ENCODE results near the gene RREB1.

Gene RREB1

GRCh38 chr6:7124636-7125035, 16.9 kb downstream of the RREB1 start:
- Histone ChIP-seq H3K4me3 (no peak overlapping the region), H3K27ac (no peak overlapping the region)
- DNase-seq (ENCODE audit: low spot score), result no peak
- no peak for TF ChIP-seq CTCF (IDR thresholded peaks at IDR 0.05)

GRCh38 chr6:7125290-7125689, 17.5 kb downstream of the RREB1 start:
- Histone ChIP-seq H3K4me3 (no peak overlapping the region), H3K27ac (no peak overlapping the region)
- no peak for DNase-seq (ENCODE audit: low spot score)
- TF ChIP-seq CTCF (IDR thresholded peaks at IDR 0.05), result no peak

- peak overlapping the region in 1 of 2 donors; percentile 54 for H3K27ac ChIP-seq
- no peak for DNase-seq (ENCODE audit: low spot score)
- H3K4me3 ChIP-seq, result no peak overlapping the region
- TF ChIP-seq CTCF (IDR thresholded peaks at IDR 0.05), result no peak
Observed at GRCh38 chr6:7126754-7127153, 19.0 kb downstream of the RREB1 start.

- no peak for TF ChIP-seq CTCF (IDR thresholded peaks at IDR 0.05)
- DNase-seq (ENCODE audit: low spot score), result no peak
- Histone ChIP-seq H3K4me3 (no peak overlapping the region), H3K27ac (no peak overlapping the region)
Observed at GRCh38 chr6:7127680-7128079, 19.9 kb downstream of the RREB1 start.

- no peak overlapping the region for H3K4me3 ChIP-seq
- no peak for DNase-seq (ENCODE audit: low spot score)
- no peak overlapping the region for H3K27ac ChIP-seq
- no peak for TF ChIP-seq CTCF (IDR thresholded peaks at IDR 0.05)
Observed at GRCh38 chr6:7129360-7129759, 21.6 kb downstream of the RREB1 start.

GRCh38 chr6:7129784-7130569, 22.2 kb downstream of the RREB1 start:
- Histone ChIP-seq H3K4me3 (no peak overlapping the region), H3K27ac (peak overlapping the region in 1 of 2 donors; percentile 10)
- TF ChIP-seq CTCF (IDR thresholded peaks at IDR 0.05), result no peak
- no peak for DNase-seq (ENCODE audit: low spot score)

GRCh38 chr6:7131390-7131789, 23.6 kb downstream of the RREB1 start:
- TF ChIP-seq CTCF (IDR thresholded peaks at IDR 0.05), result no peak
- Histone ChIP-seq H3K27ac (no peak overlapping the region), H3K4me3 (no peak overlapping the region)
- DNase-seq (ENCODE audit: low spot score), result no peak
